Stimulated activated CD8-positive, alpha-beta memory T cell treated with anti-CD3 and anti-CD28 coated beads, Interleukin-7, amount 100 ng/mL, for 1 hour (primary cell): ENCODE data around the gene C1orf52.

Source experiments
- DNase-seq, 2 donors: peaks; one replicate each; pipeline ENCODE4 v3.0.0-alpha.2; 2020; ENCODE audit warnings: low read depth in 2 of 2

Gene C1orf52

DNA sequence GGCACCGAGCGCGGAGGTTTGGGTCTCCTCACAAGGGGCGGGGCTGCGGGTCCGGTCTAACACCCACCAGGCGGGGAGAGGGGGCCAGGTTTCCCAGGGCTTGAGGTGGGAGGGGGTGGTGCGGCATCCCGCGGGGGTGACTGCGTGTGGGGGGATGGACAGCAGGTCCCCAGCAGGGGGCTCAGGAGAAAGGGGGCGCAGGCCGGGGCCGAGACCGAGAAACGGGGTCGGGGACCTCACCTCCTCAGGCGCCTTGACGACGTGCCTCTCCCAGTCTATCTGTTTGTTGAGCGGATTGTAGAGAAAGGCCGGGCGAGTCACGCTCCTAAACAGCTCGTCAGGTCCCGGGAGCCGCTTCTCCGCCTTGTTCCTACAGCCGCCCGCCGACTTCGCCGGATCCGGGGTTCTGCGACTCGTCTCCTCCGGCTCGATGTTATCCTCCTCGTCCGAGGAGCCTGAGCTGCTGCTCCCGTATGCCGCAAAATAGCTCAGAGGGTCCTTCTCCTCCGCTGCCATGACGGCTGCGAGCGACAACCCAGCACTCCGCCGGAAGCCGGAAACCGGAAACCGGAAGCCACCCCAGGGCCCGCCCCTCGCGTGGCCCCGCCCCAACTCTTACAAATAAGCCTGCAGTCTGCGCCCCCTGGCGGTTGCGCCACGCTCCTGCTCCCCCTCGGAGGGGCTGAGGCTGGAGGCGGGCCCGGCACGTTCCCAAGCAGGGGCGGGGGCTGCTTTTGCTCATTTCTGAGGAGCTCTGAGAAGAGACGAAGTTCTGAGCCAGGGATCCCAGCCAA is at the start of gene C1orf52:
Gene C1orf52 (minus strand): TSS at position 545 of the 794 bp plus-strand sequence. CDS start 29 bp downstream, at position 516.
- peak; percentile 89 to 98 for DNase-seq

DNA sequence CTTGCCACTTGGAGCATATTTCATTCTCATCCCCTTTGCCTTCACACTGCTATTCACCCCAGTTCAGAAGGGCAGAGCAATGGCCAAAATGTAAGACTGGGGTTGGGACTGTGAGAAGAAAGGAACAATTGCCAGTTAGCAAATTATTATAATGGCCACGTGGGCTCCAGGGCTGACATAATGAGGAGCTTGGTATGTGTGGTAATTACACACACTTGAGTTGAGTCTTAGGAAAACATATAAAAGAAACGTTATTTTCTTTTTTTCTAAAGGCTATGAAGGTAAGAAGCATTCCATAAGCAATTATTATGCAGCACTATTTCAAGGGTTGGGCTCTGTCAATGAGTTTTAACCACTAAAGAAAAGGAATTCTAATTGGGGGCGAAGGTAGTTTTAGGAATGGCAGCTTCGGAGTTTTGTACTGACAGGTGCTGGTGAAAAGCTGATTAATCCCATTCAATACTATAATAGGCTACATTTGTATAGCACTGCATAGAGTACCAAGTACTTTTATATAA is 49.4 kb upstream of the C1orf52 start:
- no peak for DNase-seq

DNA sequence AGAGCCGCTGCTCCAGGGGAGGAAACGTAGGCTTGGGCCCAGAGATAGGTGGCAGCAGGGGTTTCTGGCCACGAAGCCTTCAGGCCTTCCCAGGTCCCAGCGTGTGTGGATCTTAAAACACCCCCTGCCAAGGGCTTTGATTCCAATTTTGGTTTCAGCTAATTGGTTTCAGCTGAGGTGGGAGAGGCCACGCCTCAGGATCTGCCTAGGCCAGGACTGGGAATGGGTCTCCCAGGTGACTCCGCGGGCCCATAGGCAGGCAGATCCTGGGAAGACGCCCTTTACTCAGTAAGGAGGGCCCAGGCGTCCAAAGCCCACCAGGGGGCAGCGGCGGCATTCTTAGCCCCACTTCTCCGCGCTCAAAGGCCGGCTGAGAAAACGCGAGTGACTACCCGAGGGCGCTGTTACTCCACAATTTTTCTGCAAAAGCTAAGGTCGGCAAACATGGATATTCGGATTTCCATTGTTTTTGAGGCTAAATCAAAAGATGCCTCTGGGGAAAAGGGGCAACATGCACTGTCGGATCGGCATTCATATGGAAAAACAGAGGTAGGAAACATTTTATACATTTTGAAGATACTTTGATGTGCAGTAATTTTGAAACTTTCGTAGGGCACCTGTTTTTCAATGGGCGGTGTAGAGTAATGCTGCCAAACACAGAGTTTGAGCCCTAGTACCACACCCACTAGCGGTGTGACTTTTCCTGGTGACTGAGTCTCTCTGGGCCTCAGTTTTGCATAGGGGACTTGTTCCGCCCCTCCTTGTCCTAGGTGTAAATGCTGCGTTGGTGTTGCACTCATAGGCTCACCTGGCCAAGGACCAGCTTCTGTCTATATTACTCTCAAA is 48.7 kb upstream of the C1orf52 start:
- peak; percentile 35 to 45 for DNase-seq

DNA sequence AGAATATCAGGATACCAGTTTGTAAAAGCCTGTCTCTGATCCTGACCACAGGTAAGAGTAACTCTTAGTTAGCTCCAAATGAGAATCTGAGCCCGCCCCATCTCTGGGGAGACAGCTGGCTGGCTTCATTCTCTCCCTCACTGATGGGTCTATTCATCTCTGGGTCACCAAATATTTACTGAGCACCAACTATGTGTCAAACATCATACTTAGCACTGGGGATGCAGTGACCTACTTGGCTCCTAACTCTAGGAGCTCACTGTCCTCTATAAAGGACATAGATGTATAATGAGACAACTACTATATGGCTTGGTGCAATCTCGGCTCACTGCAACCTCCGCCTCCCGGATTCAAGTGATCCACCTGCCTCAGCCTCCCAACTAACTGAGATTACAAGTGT is 46.8 kb upstream of the C1orf52 start:
- DNase-seq = no peak

DNA sequence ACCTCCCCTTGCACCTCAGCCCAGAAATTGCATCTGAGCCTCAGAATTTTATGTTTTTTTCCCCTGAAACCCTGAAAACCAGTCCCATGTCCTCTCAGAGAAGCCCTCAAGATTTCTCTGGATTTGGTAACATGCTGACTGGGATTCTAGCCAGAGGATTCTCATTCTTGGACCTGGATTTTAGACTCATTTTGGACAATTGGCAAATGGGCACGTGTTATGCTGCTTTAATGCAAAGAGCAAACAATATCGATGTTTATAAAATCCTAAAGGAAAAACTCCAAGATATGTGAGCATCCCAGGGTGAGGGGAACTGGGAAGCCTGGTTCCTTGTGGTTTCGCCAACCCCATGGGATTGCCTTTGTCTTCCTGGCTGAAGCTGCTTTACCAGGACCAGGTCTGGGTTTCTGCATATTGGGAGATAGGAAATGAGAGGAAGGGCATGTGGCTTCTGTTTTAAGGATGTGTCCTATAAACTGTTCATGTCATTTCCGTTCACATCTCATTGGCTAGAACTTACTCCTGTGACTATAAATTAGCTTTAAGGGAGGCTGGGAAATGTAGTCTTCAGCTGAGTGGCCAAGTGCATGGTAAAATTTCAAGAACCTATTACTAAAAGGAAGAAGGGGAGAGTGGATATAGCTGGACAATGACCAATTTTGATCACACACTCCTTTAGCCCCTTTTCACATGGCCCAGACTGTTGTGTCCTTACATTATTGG is 44.1 kb upstream of the C1orf52 start:
- no peak for DNase-seq

DNA sequence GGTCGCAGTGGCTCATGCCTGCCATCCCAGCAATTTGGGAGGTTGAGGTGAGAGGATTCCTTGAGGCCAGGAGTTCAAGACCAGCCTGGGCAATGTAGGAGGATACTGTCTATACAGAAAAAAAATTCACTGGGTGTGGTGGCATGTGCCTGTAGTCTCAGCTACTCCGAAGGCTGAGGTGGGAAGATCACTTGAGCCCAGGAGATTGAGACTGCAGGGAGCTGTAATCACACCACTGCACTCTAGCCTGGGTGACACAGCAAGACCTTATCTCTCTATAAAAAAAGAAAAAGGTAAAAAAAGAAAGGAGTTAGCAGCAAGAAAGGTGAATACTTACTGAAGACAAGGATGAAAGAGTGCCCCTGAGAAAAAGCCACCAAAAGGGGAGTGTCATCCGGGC is 40.7 kb upstream of the C1orf52 start:
- no peak for DNase-seq

DNA sequence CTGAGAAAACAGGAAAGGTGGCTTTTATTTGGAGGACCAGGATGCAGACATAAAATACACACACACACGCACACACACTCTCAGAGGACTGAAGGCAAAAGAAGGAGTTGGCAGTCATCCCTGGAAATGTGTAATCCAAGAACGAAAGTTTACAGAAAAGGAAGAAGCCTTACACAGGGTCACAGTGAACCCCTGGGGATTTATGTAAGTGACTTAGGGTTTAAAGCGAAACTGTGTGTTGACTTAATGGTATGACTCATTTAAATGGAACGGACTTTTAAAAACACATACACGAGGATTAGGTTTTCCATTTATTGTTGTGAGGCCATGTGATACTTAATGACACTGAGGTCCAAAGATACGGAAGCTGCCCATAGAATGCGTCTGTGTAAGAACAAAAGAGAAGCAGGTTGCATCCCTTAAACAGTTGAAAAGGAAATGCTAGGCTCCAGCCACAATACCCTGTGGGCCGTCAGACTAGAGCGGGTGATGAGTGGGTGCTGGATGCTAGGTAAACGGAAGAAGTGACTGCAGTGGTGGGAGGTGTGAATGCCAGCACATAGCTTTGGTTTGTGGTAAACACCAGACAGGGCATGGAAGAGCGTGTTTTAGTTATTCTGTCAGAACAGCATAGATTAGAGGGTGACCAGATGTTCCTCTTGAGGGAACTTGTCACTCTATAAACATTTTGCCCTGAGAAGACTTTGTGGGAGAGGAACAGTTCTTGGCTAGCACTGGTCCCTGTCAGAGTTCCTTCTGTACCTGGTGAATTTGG is 38.6 kb upstream of the C1orf52 start:
- peak; percentile 22 to 46 for DNase-seq

DNA sequence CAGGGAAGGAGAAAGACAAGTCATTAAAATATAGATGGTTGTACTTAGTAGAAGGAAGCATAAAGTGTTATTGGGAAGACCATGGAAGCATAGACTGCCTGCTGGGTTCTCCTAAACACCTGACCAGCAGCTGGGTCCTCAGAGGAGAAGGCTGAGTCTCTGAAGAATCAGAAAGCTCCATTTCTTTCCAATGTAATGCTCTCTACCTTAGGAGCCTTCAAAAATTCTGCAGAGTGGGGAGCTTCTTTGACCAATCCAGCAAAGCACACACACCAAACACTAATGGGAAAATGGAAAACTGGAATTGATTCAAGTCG is 38.0 kb upstream of the C1orf52 start:
- no peak for DNase-seq

DNA sequence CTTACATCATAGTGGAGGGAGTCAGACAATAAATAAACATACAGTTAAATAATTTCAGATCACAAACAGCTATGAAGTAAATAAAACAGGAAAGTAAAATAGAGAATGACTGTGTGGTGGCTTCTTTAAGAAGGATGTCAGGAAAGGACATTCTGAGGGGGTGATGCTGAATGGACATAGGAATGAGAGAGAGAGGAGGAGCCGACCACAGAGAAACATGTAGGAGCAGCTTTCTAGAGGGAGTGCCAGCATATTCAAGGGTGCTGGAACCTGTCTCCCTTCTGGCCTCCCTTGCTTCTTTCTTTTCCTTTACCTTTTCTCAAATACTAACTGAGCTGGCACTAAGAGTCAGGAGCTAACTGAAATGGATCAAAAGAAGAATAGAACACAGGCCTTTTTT is 37.5 kb upstream of the C1orf52 start:
- DNase-seq = no peak

DNA sequence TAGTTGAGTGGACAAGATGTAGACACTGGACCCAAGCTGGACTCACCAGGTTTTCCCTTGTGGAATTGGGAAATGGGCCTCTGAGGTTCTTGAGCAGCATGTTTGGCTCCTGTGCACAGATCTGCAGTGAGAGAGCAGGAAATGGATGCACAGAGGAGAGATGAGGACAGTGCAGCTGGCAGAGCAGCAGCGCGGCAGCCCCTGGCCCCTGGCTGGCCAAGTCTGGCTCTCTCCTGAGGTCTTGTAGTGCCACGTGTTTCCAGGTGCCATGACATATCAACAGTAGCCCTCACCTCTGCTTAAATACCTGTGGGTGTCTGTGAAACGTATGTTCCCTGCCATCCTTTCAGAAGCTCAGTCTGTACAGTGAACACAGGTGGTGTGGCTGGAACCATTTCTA is 36.2 kb upstream of the C1orf52 start:
- DNase-seq = no peak

DNA sequence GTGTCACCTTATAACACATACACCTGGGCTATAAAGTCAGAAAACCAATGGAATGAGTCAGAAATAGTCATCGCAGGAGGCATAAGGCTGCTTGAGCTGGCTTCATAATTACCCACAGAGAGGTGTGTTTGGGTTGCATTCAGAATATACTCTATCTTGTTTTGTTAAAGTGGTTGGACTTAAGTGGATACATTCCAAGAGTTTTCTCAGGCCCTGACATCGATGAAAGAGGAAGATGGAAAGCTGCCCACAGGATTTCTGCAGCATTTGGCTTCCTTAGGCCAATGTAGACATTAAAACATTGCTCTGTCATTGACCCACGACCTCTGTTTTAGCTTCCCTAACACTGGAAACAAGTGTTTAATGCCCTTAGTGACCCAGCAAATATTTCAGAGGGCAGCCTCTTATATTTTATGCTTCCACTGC is 35.6 kb upstream of the C1orf52 start:
- no peak for DNase-seq

DNA sequence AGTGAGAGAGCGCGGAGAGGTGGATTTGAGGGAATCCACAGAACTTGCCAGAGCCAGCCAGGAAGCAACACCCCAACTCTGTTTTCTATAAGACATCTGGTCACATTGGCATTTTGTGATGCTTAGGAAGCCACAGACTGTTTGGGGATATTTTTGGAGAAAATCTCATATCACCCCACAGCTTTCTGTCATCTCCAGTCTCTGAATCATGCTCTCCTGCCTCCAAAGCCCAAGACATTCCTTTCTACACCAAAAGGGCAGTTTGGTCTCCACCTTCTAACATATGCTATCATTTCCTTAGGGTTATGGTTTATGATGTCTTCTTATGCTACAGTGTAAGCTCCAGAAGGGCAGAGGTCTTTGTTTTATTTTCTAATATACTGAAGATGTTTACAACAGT is 31.4 kb upstream of the C1orf52 start:
- DNase-seq = no peak

DNA sequence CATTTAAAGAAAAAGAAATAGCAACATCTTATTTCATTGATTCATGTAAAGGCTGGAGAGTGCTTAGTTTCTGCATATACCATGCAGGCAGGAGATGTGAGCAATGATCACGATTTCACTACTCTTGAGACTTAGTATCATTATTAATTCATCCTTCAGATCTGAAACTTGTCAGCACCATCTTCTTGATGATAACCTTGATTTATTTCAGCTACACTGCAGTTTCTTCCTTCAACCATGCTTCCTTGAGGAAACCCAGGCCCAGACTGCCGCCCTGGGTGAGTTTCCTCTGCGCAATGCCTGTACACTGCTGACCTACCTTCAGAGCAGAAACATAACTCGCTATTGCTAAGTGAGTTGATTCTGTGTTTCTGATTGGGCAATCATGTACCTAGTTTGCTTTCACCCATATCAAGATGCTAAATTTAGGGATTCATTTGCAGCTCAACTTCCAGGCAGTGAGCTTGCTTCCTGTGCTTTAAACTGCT is 30.4 kb upstream of the C1orf52 start:
- DNase-seq = no peak

DNA sequence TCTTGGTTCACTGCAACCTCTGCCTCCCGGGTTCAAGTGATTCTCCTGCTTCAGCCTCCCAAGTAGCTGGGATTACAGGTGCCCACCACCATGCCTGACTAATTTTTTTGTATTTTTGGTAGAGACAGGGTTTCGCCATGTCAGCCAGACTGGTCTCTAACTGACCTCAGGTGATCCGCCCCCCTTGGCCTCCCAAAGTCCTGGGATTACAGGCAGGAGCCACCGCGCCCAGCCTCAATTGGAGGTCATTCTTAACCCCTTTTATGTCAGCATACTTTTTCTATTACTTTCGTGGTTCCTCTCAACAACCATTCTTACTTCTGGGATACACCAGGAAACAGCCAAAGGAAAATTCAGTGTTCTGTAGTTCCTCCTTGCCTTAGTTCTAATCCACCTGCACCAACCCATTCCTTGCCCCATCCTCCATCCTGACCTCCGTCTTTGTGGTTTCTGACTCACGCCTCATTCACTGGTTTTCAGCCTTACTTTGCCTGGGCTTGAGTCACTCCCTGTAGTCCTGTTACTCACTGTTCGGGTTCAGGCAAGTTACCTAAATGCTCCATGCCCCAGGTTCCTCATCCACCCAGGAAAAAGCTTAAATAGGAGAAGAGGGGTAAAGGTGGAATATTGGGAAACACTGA is 29.9 kb upstream of the C1orf52 start:
- no peak for DNase-seq

DNA sequence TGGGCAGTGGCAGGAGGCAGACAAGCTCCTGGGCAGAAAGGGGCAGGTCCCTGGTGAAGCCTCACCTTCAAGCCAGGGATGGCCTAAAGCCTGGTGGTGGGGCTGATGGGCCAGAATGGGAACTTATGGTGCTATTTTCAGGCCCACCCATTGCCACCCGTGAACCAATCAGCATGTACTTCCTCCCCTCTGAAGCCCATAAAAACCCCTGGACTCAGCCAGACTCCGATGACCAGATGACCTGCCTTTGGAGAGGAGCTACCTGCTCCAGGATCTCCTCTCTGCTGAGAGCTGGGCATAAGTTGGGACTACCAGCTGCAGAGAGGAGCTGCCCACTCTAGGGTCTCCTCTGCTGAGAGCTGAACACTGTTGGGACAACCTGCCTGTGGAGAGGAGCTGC is 24.7 kb upstream of the C1orf52 start:
- no peak for DNase-seq

DNA sequence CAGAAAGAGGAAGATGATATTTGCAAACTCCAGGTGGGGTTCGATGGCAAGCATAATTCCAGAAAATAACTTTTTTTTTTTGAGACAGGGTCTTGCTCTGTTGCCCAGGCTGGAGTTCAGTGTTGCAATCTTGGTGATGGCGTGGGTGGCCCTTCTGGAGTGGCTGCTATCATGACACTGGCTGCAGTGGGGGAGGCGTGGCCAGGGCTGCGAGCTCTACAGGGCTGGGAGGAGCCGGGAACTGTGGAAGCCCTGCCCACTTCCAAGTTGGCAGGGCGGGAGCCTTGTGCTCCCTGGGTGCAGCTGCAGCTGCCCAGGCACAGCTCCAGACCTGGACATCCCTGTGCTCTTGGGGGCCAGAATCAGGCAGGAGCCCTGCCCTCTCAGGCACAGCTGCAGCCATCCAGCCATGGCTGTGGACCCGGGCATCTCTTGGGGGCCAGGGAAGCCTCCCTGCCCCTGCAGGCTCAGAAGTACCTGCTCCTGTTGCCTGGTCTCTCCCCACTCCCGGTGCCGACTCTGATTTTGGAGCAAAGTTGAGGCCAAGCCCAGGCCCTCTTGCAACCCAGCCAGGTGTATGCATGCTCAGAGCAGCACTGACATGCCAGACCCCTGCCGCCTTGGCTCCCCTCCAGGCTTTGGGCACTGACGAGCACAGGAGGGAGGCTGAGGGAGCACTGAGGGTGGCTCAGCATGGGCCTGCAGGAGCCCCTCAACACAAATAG is 24.2 kb upstream of the C1orf52 start:
- no peak for DNase-seq

DNA sequence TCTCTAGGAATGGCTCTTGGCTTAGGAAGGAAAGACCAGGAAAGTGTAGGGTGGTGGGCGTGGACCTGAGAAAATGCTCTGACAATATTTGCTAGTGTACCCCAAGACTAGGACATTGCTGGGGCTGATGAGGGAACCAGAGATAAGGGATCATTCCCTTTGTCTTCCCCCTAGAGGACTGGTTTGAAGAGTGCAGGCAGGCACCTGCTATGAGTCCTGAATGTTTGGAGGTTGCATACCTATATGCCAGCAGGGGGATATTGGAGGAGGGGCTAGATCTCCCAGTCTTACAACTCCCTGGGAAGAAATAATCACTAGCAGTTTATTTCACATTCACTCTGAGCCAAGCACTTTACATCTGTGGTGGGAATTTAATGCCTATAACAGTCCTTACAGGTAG is 23.0 kb upstream of the C1orf52 start:
- DNase-seq = no peak

DNA sequence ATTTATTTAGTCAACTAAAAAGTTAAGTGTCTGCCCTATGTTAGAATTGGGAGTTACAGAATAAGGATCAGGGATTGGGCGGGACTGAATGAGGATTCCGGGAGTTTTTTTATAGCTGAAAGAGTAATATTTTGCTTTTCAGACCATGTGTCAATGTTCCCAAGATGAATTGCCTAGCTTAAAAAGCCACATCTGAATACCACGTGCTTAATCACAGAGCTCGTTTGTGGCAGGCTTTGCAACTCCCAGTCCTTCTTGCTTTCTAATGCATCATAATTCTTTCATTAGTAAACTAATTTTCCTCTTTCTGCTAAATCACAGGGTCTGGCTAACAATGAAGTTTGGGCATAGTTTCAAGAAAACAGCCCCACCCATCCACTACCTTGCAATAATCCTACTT is 21.2 kb upstream of the C1orf52 start:
- no peak for DNase-seq

DNA sequence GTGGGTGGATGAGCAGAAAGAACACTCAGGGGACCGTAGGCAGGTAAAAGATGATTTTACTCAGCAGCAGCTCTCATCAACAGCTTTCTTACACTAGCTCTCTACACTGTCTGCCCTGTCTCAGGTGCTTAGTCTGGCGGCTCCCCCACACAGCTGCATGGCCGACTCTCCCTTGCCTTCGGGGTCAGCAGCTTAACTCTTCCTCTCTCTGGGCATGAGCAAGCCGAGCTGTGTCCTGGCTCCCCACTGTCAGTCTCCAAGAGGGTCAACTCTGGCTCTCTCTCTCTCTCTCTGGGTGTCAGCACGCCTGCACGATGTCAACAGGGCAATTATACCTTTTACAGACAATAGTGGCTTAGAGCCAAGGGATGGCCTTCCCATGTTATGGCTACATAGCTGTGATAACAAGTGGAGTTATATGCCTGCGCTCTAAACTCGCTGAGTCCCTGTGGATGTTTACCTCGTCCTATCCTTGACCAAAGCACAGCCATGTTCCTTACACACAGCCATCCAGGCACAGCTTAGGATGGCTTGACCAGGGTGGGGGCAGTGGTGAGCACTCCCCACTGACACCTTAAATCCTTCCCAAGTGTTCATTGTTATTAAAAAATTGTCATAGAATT is 20.1 kb upstream of the C1orf52 start:
- no peak for DNase-seq

DNA sequence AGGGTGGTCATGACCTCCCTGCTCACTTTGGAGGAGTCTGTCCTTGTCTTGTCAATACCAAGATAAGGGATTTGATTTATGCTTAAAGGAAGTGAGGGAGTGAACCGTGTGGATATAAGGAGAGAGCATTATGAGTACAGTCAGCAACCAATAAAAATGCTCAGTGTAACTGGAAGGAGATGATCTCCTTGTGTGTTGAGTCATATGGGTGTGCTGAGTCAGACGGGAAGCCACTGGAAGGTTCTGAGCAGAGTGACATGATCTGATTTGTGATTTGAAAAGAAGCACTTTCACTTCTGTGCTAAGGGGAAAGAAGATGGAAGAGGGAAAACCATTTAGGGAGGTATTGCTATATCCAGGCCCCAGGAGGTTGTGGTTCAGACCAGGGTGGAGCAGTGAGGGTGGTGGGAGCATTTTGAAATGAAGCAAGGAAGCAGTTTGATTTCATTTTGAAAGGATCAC is 19.4 kb upstream of the C1orf52 start:
- no peak for DNase-seq
